IMR-90 (cell line): ENCODE measurements around the gene SOCS4. TPM values are rescaled to one million over a fixed set of nuclear protein-coding genes. Genes with fewer than 3 reads are reported as not detected.

Source experiments
- ATAC-seq: fragments of 200-7000 bp; cut with Tn5 transposase; 2 replicates; pipeline ENCODE4 v1.9.1; 2020; ENCODE audit warnings: low read depth, mild to moderate bottlenecking, moderate library complexity
- BruUV-seq: library from RNA; stranded (reverse); fragments of 400-500 nt; replicated peaks from 2 replicates; lab custom pipeline; 2021; lab: Mats Ljungman, UMichigan
- CTCF ChIA-PET: fragments of 300-600 bp; formaldehyde crosslinking; extraction: SDS; loops from one replicate; lab custom pipeline; 2021; ENCODE audit warnings: antibody characterized with exemption; lab: Yijun Ruan, JAX
- POLR2A ChIA-PET: fragments of 300-600 bp; sonication (Branson Sonifier 250); formaldehyde crosslinking; loops from one replicate; lab custom pipeline; 2022; ENCODE audit warnings: antibody characterized with exemption; ENCODE audit not compliant: unreplicated experiment; lab: Charles Lee
- DNase-seq: peaks from one replicate; pipeline ENCODE4 v3.0.0; 2013
- H2AFZ ChIP-seq: replicated peaks from 2 replicates; pipeline ENCODE3; 2013; ENCODE audit warnings: low read length, mild to moderate bottlenecking; ENCODE audit not compliant: poor library complexity
- H2AK5ac ChIP-seq: 2 replicates; pipeline ENCODE4 v1.6.1; 2013; ENCODE audit warnings: low read depth, low read length, inconsistent platforms
- H2AK9ac ChIP-seq: replicated peaks from 2 replicates; pipeline ENCODE3; 2013; ENCODE audit warnings: mild to moderate bottlenecking, low read depth, low read length, moderate library complexity; ENCODE audit not compliant: poor library complexity
- H2BK120ac ChIP-seq: 2 replicates; pipeline ENCODE4 v1.6.1; 2013; ENCODE audit warnings: low read depth, low read length, inconsistent platforms
- H2BK15ac ChIP-seq: 3 replicates; pipeline ENCODE4 v1.6.1; 2013; ENCODE audit warnings: low read depth, low read length, inconsistent platforms
- H2BK20ac ChIP-seq: 2 replicates; pipeline ENCODE4 v1.6.1; 2013; ENCODE audit warnings: low read depth, mild to moderate bottlenecking, inconsistent platforms, low read length, moderate library complexity
- H2BK5ac ChIP-seq: 2 replicates; pipeline ENCODE4 v1.6.1; 2013; ENCODE audit warnings: mild to moderate bottlenecking, low read depth, low read length, inconsistent platforms; ENCODE audit not compliant: poor library complexity, severe bottlenecking
- H3K14ac ChIP-seq: replicated peaks from 2 replicates; pipeline ENCODE4 v1.6.1; 2013; ENCODE audit warnings: low read depth, low read length, inconsistent platforms
- H3K18ac ChIP-seq: 2 replicates; pipeline ENCODE4 v1.6.1; 2013; ENCODE audit warnings: low read depth, low read length, control low read depth
- H3K23ac ChIP-seq: 2 replicates; pipeline ENCODE4 v1.6.1; 2013; ENCODE audit warnings: low read depth, low read length, inconsistent platforms
- H3K27ac ChIP-seq: 2 replicates; pipeline ENCODE4 v1.5.1; 2013; ENCODE audit warnings: mild to moderate bottlenecking, control low read depth, low read length; ENCODE audit not compliant: insufficient read depth
- H3K27me3 ChIP-seq: 2 replicates; pipeline ENCODE4 v1.6.1; 2013; ENCODE audit warnings: low read length; ENCODE audit not compliant: control insufficient read depth, insufficient read depth
- H3K36me3 ChIP-seq: 2 replicates; pipeline ENCODE4 v1.6.1; 2013; ENCODE audit warnings: low read length, mixed read lengths; ENCODE audit not compliant: control insufficient read depth, insufficient read depth
- H3K4ac ChIP-seq: 2 replicates; pipeline ENCODE4 v1.6.1; 2013; ENCODE audit warnings: low read depth, low read length, inconsistent platforms
- H3K4me1 ChIP-seq: 2 replicates; pipeline ENCODE4 v1.6.1; 2013; ENCODE audit warnings: low read length, mixed read lengths; ENCODE audit not compliant: control insufficient read depth, insufficient read depth
- H3K4me2 ChIP-seq: 2 replicates; pipeline ENCODE4 v1.6.1; 2013; ENCODE audit warnings: low read depth, mild to moderate bottlenecking, control low read depth, low read length, moderate library complexity
- H3K4me3 ChIP-seq: 2 replicates; pipeline ENCODE4 v1.5.1; 2013; ENCODE audit warnings: low read depth, mild to moderate bottlenecking, control low read depth, low read length, moderate library complexity; ENCODE audit not compliant: insufficient read depth
- H3K56ac ChIP-seq: 2 replicates; pipeline ENCODE4 v1.6.1; 2013; ENCODE audit warnings: low read length, inconsistent platforms; ENCODE audit not compliant: insufficient read depth; ENCODE audit errors: extremely low read depth
- H3K79me1 ChIP-seq, 2 experiments: 2 replicates each; pipeline ENCODE4 v1.6.1; 2013; ENCODE audit warnings: low read length in 2 of 2, inconsistent platforms in 1 of 2, low read depth in 1 of 2
- H3K9ac ChIP-seq: 2 replicates; pipeline ENCODE4 v1.6.1; 2013; ENCODE audit warnings: low read depth, low read length, control low read depth
- H3K9me1 ChIP-seq: 2 replicates; pipeline ENCODE4 v1.6.1; 2013; ENCODE audit warnings: low read length, inconsistent platforms; ENCODE audit not compliant: insufficient read depth
- H3K9me3 ChIP-seq: 2 replicates; pipeline ENCODE4 v1.6.1; 2013; ENCODE audit warnings: low read length; ENCODE audit not compliant: control insufficient read depth, insufficient read depth
- H4K20me1 ChIP-seq: 2 replicates; pipeline ENCODE4 v1.6.1; 2013; ENCODE audit warnings: low read length, inconsistent platforms; ENCODE audit not compliant: insufficient read depth
- H4K5ac ChIP-seq: 2 replicates; pipeline ENCODE4 v1.6.1; 2013; ENCODE audit warnings: mild to moderate bottlenecking, low read depth, low read length, control low read depth
- H4K8ac ChIP-seq, 2 experiments: 2 replicates each; pipeline ENCODE4 v1.6.1; 2013; ENCODE audit warnings: low read depth in 2 of 2, low read length in 2 of 2, control low read depth in 1 of 2, inconsistent platforms in 1 of 2
- H4K91ac ChIP-seq: 2 replicates; pipeline ENCODE4 v1.6.1; 2013; ENCODE audit warnings: low read depth, low read length, inconsistent platforms; ENCODE audit not compliant: insufficient read depth
- BHLHE40 ChIP-seq: fragments of 150-350 bp; IDR thresholded peaks from 2 replicates; pipeline ENCODE4 v1.6.1; 2016; ENCODE audit warnings: mild to moderate bottlenecking, low read depth, low read length
- CEBPB ChIP-seq: IDR thresholded peaks from 2 replicates; pipeline ENCODE4 v1.6.1; 2012; ENCODE audit warnings: low read depth, low read length, improper control_type of control experiment
- CHD1 ChIP-seq: IDR thresholded peaks from 2 replicates; pipeline ENCODE4 v1.6.1; 2012; ENCODE audit warnings: low read depth, low read length, improper control_type of control experiment
- FOS ChIP-seq: fragments of 150-350 bp; IDR thresholded peaks from 2 replicates; pipeline ENCODE4 v1.6.1; 2016; ENCODE audit warnings: low read depth, low read length
- MAFK ChIP-seq: IDR thresholded peaks from 2 replicates; pipeline ENCODE4 v1.6.1; 2012; ENCODE audit warnings: low read depth, low read length, improper control_type of control experiment
- MAZ ChIP-seq: IDR thresholded peaks from 2 replicates; pipeline ENCODE4 v1.6.1; 2012; ENCODE audit warnings: low read depth, mild to moderate bottlenecking, low read length, improper control_type of control experiment, moderate library complexity, borderline replicate concordance
- MXI1 ChIP-seq: IDR thresholded peaks from 2 replicates; pipeline ENCODE4 v1.6.1; 2012; ENCODE audit warnings: low read depth, mild to moderate bottlenecking, low read length, moderate library complexity, borderline replicate concordance
- NFE2L2 ChIP-seq: fragments of 150-350 bp; IDR thresholded peaks from 2 replicates; pipeline ENCODE4 v1.6.1; 2016; ENCODE audit warnings: low read depth, mild to moderate bottlenecking, low read length
- POLR2A ChIP-seq: IDR thresholded peaks from 2 replicates; pipeline ENCODE4 v1.6.1; 2012; ENCODE audit warnings: mild to moderate bottlenecking, low read depth, low read length
- RAD21 ChIP-seq: IDR thresholded peaks from 2 replicates; pipeline ENCODE4 v1.6.1; 2012; ENCODE audit warnings: low read length, improper control_type of control experiment
- RCOR1 ChIP-seq: IDR thresholded peaks from 2 replicates; pipeline ENCODE4 v1.6.1; 2012; ENCODE audit warnings: mild to moderate bottlenecking, low read length, improper control_type of control experiment; ENCODE audit not compliant: insufficient replicate concordance
- RFX5 ChIP-seq: IDR thresholded peaks from 2 replicates; pipeline ENCODE4 v1.8.0; 2012; ENCODE audit warnings: low read depth, mild to moderate bottlenecking, low read length, moderate library complexity
- SMC3 ChIP-seq: fragments of 150-350 bp; IDR thresholded peaks from 2 replicates; pipeline ENCODE4 v1.6.1; 2016; ENCODE audit warnings: low read depth, mild to moderate bottlenecking, antibody characterized with exemption, low read length, moderate library complexity
- dilution Hi-C: fragments of 300-500 bp; cut with HindIII; formaldehyde crosslinking; loops from one replicate; pipeline ENCODE4 v1.14.3; 2018; ENCODE audit warnings: low sequenced_read_pairs; ENCODE audit not compliant: unreplicated experiment
- in situ Hi-C: fragments of 300-500 bp; cut with MboI; formaldehyde crosslinking; loops from 3 replicates; pipeline ENCODE4 v1.14.3; 2019; ENCODE audit warnings: low sequenced_read_pairs, inconsistent platforms, mixed read lengths
- intact Hi-C: fragments of 100-400 bp; cut with micrococcal nuclease; formaldehyde crosslinking; loops from 2 replicates; pipeline ENCODE4 v1.10.0; 2022
- polyA plus RNA-seq, 3 experiments: library from polyadenylated mRNA; depleted of rRNA; stranded (reverse); fragments of >200 nt; gene quantifications; 2 replicates each; pipeline ENCODE4 v1.2.3, GENCODE V29; 2012; ENCODE audit warnings: low replicate concordance in 1 of 3
- total RNA-seq: library from RNA; depleted of rRNA; stranded (reverse); fragments of >200 nt; gene quantifications from 2 replicates; pipeline ENCODE4 v1.2.3, GENCODE V29; 2012
- TF ChIP-seq, protein P1 (sequence below): conservative IDR thresholded peaks from 2 replicates; pipeline ENCODE4 v1.5.1; 2012; ENCODE audit warnings: mild to moderate bottlenecking, low read depth, low read length, improper control_type of control experiment
- TF ChIP-seq, protein P2 (sequence below): fragments of 150-350 bp; IDR thresholded peaks from 2 replicates; pipeline ENCODE4 v1.6.1; 2017; ENCODE audit warnings: mild to moderate bottlenecking, antibody characterized with exemption, low read length, low read depth
- TF ChIP-seq, protein P3 (sequence below): fragments of 150-350 bp; IDR thresholded peaks from 2 replicates; pipeline ENCODE4 v1.6.1; 2016; ENCODE audit warnings: low read depth, mild to moderate bottlenecking, low read length, moderate library complexity, borderline replicate concordance

Gene SOCS4
- total and polyA plus RNA-seq, 2 of the 4 experiments (the other 2 are of a cell fraction), result 4.6 to 12.7 TPM

DNA sequence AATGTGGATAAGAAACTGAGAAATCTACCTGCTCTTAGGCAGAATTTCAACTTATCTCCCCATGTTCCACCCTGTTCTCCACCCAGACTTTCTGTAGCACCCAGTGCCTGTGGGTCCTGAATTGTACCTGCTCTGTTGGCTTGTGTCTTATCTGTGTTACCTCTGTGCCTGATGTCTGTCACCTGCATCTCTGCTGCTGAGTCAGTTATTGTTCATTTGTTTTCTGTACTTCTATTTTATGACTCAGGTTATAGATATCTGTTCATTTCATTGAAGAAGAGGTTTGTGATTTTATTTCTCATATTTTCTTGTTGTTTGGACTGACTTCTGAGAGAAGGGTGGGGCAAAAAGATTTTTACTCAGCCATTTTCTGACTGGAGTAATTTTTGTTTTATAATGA is 11.7 kb downstream of the SOCS4 start:
- Histone ChIP-seq H3K9me3 (no peaks in the 10 kb centered on the region), H3K4me2 (no peak overlapping the region), H2BK20ac (no peak overlapping the region), H2AFZ (no peak overlapping the region), H3K18ac (no peak overlapping the region), H4K8ac (no peak overlapping the region), H3K4me3 (no peak overlapping the region), H3K79me1 (peaks cover 3 to 34% of the 10 kb centered on the region in 2 experiments; a peak in 3 of 4 replicates), H2BK120ac (no peak overlapping the region), H2AK5ac (no peak overlapping the region), H3K9me1 (no peaks in the 10 kb centered on the region), H2BK5ac (no peak overlapping the region), H3K27ac (no peak overlapping the region), H3K27me3 (no peaks in the 10 kb centered on the region), H3K56ac (no peak overlapping the region), H4K20me1 (no peaks in the 10 kb centered on the region), H3K4ac (no peak overlapping the region), H3K14ac (no peak overlapping the region), H4K5ac (no peak overlapping the region), H3K23ac (no peak overlapping the region), H3K36me3 (peaks cover 19% of the 10 kb centered on the region), H2AK9ac (no peak overlapping the region), H4K91ac (no peak overlapping the region), H3K9ac (no peak overlapping the region), H3K4me1 (peaks cover 6% of the 10 kb centered on the region), H2BK15ac (no peak overlapping the region)
- intact Hi-C loops, result no loop called here
- no TSS peak for BruUV-seq
- DNase-seq, result no peak
- ChIA-PET POLR2A (no interaction called here), CTCF (interaction anchor here (1.7 kb wide), 1 partner anchor 13 kb away, joined by 5 read pairs; the partner anchor contains the start of gene MAPK1IP1L)
- TF ChIP-seq FOS, result no peak
- TF ChIP-seq, protein P1, sequence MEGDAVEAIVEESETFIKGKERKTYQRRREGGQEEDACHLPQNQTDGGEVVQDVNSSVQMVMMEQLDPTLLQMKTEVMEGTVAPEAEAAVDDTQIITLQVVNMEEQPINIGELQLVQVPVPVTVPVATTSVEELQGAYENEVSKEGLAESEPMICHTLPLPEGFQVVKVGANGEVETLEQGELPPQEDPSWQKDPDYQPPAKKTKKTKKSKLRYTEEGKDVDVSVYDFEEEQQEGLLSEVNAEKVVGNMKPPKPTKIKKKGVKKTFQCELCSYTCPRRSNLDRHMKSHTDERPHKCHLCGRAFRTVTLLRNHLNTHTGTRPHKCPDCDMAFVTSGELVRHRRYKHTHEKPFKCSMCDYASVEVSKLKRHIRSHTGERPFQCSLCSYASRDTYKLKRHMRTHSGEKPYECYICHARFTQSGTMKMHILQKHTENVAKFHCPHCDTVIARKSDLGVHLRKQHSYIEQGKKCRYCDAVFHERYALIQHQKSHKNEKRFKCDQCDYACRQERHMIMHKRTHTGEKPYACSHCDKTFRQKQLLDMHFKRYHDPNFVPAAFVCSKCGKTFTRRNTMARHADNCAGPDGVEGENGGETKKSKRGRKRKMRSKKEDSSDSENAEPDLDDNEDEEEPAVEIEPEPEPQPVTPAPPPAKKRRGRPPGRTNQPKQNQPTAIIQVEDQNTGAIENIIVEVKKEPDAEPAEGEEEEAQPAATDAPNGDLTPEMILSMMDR, result no peak
- TF ChIP-seq CHD1, result no peak
- TF ChIP-seq CEBPB, result no peak
- TF ChIP-seq MXI1, result no peak
- TF ChIP-seq MAFK, result no peak
- TF ChIP-seq, protein P2, sequence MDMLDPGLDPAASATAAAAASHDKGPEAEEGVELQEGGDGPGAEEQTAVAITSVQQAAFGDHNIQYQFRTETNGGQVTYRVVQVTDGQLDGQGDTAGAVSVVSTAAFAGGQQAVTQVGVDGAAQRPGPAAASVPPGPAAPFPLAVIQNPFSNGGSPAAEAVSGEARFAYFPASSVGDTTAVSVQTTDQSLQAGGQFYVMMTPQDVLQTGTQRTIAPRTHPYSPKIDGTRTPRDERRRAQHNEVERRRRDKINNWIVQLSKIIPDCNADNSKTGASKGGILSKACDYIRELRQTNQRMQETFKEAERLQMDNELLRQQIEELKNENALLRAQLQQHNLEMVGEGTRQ, result no peak
- TF ChIP-seq MAZ, result no peak
- no peak for TF ChIP-seq RFX5
- TF ChIP-seq, protein P3, sequence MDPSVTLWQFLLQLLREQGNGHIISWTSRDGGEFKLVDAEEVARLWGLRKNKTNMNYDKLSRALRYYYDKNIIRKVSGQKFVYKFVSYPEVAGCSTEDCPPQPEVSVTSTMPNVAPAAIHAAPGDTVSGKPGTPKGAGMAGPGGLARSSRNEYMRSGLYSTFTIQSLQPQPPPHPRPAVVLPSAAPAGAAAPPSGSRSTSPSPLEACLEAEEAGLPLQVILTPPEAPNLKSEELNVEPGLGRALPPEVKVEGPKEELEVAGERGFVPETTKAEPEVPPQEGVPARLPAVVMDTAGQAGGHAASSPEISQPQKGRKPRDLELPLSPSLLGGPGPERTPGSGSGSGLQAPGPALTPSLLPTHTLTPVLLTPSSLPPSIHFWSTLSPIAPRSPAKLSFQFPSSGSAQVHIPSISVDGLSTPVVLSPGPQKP, result no peak
- TF ChIP-seq BHLHE40, result no peak
- TF ChIP-seq SMC3, result no peak
- no peak for TF ChIP-seq RCOR1
- TF ChIP-seq NFE2L2, result no peak
- TF ChIP-seq POLR2A, result no peak
- TF ChIP-seq RAD21, result no peak
- no peak for ATAC-seq
- in situ Hi-C loops, result no loop called here
- dilution Hi-C loops, result no loop called here
